WTC11 (cell line): ENCODE measurements around the gene OSGEP. TPM values are rescaled to one million over a fixed set of nuclear protein-coding genes. Genes with fewer than 3 reads are reported as not detected.

Experiments
- ATAC-seq: fragments of 200-7000 bp; cut with Tn5 transposase; 2 replicates; pipeline ENCODE4 v1.10.0; 2021; ENCODE audit warnings: mild to moderate bottlenecking, moderate library complexity
- CTCF ChIA-PET: fragments of 300-600 bp; sonication (Branson Sonifier 250); formaldehyde crosslinking; loops from one replicate; lab custom pipeline; 2021; ENCODE audit warnings: antibody characterized with exemption; lab: Charles Lee
- POLR2A ChIA-PET: fragments of 350-600 bp; sonication (Branson Sonifier 250); formaldehyde crosslinking; loops from one replicate; lab custom pipeline; 2021; ENCODE audit warnings: antibody characterized with exemption; lab: Charles Lee
- DNase-seq: peaks from one replicate; pipeline ENCODE4 v3.0.0; 2021; ENCODE audit warnings: low spot score
- H3K27ac Mint-ChIP-seq: 2 replicates; pipeline ENCODE4 v1.8.0; 2021; ENCODE audit warnings: mixed read lengths
- H3K27me3 Mint-ChIP-seq: 2 replicates; pipeline ENCODE4 v1.8.0; 2021; ENCODE audit warnings: low read depth, mild to moderate bottlenecking, moderate library complexity, mixed read lengths
- H3K36me3 Mint-ChIP-seq: 2 replicates; pipeline ENCODE4 v1.8.0; 2021; ENCODE audit warnings: mixed read lengths
- H3K4me1 Mint-ChIP-seq: 2 replicates; pipeline ENCODE4 v1.8.0; 2022; ENCODE audit warnings: mixed read lengths
- H3K4me3 Mint-ChIP-seq: 2 replicates; pipeline ENCODE4 v1.8.0; 2021; ENCODE audit warnings: mild to moderate bottlenecking, moderate library complexity, mixed read lengths
- H3K9me3 Mint-ChIP-seq: 2 replicates; pipeline ENCODE4 v1.8.0; 2021; ENCODE audit warnings: mixed read lengths
- ATF1 ChIP-seq: sonication (generic); formaldehyde crosslinking; IDR thresholded peaks from 2 replicates; pipeline ENCODE4 v1.8.1; 2023; ENCODE audit warnings: mild to moderate bottlenecking, moderate library complexity, missing genetic modification reagents
- ATF3 ChIP-seq: sonication (generic); formaldehyde crosslinking; conservative IDR thresholded peaks from 2 replicates; pipeline ENCODE4 v1.8.1; 2022; ENCODE audit warnings: mild to moderate bottlenecking, missing genetic modification reagents
- ESRRA ChIP-seq: sonication (generic); formaldehyde crosslinking; IDR thresholded peaks from 2 replicates; pipeline ENCODE4 v1.8.1; 2022; ENCODE audit warnings: mild to moderate bottlenecking, missing genetic modification reagents, borderline replicate concordance
- FOXJ3 ChIP-seq: sonication (generic); formaldehyde crosslinking; IDR thresholded peaks from 2 replicates; pipeline ENCODE4 v1.9.0; 2021; ENCODE audit warnings: missing genetic modification reagents, mild to moderate bottlenecking, borderline replicate concordance
- GTF2I ChIP-seq: fragments of 250-450 bp; sonication (Bioruptor Pico); conservative IDR thresholded peaks from 2 replicates; pipeline ENCODE4 v1.4.0; 2021; ENCODE audit warnings: mild to moderate bottlenecking
- IRF2 ChIP-seq: sonication (generic); formaldehyde crosslinking; IDR thresholded peaks from 2 replicates; pipeline ENCODE4 v1.8.0; 2022; ENCODE audit warnings: low read depth, missing genetic modification reagents, borderline replicate concordance
- JUN ChIP-seq: sonication (generic); formaldehyde crosslinking; IDR thresholded peaks from 2 replicates; pipeline ENCODE4 v1.8.0; 2023; ENCODE audit warnings: mild to moderate bottlenecking, missing genetic modification reagents
- KAT7 ChIP-seq: sonication (generic); formaldehyde crosslinking; IDR thresholded peaks from 2 replicates; pipeline ENCODE4 v1.8.1; 2023; ENCODE audit warnings: missing genetic modification reagents, mild to moderate bottlenecking, borderline replicate concordance
- MXD4 ChIP-seq: fragments of 250-450 bp; sonication (Bioruptor Pico); IDR thresholded peaks from 2 replicates; pipeline ENCODE4 v1.8.0; 2021; ENCODE audit warnings: mild to moderate bottlenecking, moderate library complexity, borderline replicate concordance
- MYBL2 ChIP-seq: sonication (generic); formaldehyde crosslinking; IDR thresholded peaks from 2 replicates; pipeline ENCODE4 v1.8.1; 2023; ENCODE audit warnings: mild to moderate bottlenecking, moderate library complexity, missing genetic modification reagents
- NFATC4 ChIP-seq: fragments of 250-450 bp; sonication (Bioruptor Pico); IDR thresholded peaks from 2 replicates; pipeline ENCODE4 v1.9.0; 2021; ENCODE audit warnings: mild to moderate bottlenecking
- NFE2L1 ChIP-seq: sonication (generic); formaldehyde crosslinking; IDR thresholded peaks from 2 replicates; pipeline ENCODE4 v1.8.1; 2023; ENCODE audit warnings: missing genetic modification reagents
- NR2C2 ChIP-seq: sonication (generic); formaldehyde crosslinking; IDR thresholded peaks from 2 replicates; pipeline ENCODE4 v1.8.0; 2022; ENCODE audit warnings: mild to moderate bottlenecking, missing genetic modification reagents
- OVOL2 ChIP-seq: fragments of 250-450 bp; sonication (Bioruptor Pico); IDR thresholded peaks from 2 replicates; pipeline ENCODE4 v1.9.0; 2021; ENCODE audit warnings: mild to moderate bottlenecking, borderline replicate concordance
- SMAD3 ChIP-seq: sonication (generic); formaldehyde crosslinking; IDR thresholded peaks from 2 replicates; pipeline ENCODE4 v1.8.0; 2022; ENCODE audit warnings: missing genetic modification reagents, mild to moderate bottlenecking, borderline replicate concordance
- TCF7 ChIP-seq: sonication (generic); formaldehyde crosslinking; IDR thresholded peaks from 2 replicates; pipeline ENCODE4 v1.8.0; 2022; ENCODE audit warnings: mild to moderate bottlenecking, low read depth, missing genetic modification reagents, moderate library complexity
- TEAD4 ChIP-seq: sonication (generic); formaldehyde crosslinking; IDR thresholded peaks from 2 replicates; pipeline ENCODE4 v1.8.0; 2022; ENCODE audit warnings: mild to moderate bottlenecking, missing genetic modification reagents
- TP53 ChIP-seq: sonication (generic); formaldehyde crosslinking; IDR thresholded peaks from 2 replicates; pipeline ENCODE4 v1.8.1; 2023; ENCODE audit warnings: mild to moderate bottlenecking, missing genetic modification reagents
- USF1 ChIP-seq: sonication (generic); formaldehyde crosslinking; IDR thresholded peaks from 2 replicates; pipeline ENCODE4 v1.8.0; 2022; ENCODE audit warnings: mild to moderate bottlenecking, missing genetic modification reagents
- ZBTB21 ChIP-seq: sonication (generic); formaldehyde crosslinking; IDR thresholded peaks from 2 replicates; pipeline ENCODE4 v1.8.1; 2023; ENCODE audit warnings: mild to moderate bottlenecking, missing genetic modification reagents, borderline replicate concordance
- ZMAT4 ChIP-seq: fragments of 250-450 bp; sonication (Bioruptor Pico); IDR thresholded peaks from 2 replicates; pipeline ENCODE4 v1.9.0; 2021; ENCODE audit warnings: mild to moderate bottlenecking
- ZNF121 ChIP-seq: sonication (generic); formaldehyde crosslinking; IDR thresholded peaks from 2 replicates; pipeline ENCODE4 v1.8.0; 2023; ENCODE audit warnings: missing genetic modification reagents
- ZNF138 ChIP-seq: sonication (generic); formaldehyde crosslinking; conservative IDR thresholded peaks from 2 replicates; pipeline ENCODE4 v1.8.1; 2022; ENCODE audit warnings: mild to moderate bottlenecking, moderate library complexity, missing genetic modification reagents
- ZNF219 ChIP-seq: sonication (generic); formaldehyde crosslinking; IDR thresholded peaks from 2 replicates; pipeline ENCODE4 v1.8.0; 2023; ENCODE audit warnings: missing genetic modification reagents, mild to moderate bottlenecking, borderline replicate concordance
- ZNF232 ChIP-seq: sonication (generic); formaldehyde crosslinking; IDR thresholded peaks from 2 replicates; pipeline ENCODE4 v1.8.0; 2022; ENCODE audit warnings: mild to moderate bottlenecking, missing genetic modification reagents
- ZNF396 ChIP-seq: fragments of 250-450 bp; sonication (Bioruptor Pico); IDR thresholded peaks from 2 replicates; pipeline ENCODE4 v1.8.0; 2021; ENCODE audit warnings: mild to moderate bottlenecking, moderate library complexity, borderline replicate concordance
- total RNA-seq: library from RNA; stranded (reverse); gene quantifications from 3 replicates; pipeline ENCODE4 v1.2.3, GENCODE V29; 2021
- TF ChIP-seq, protein P1 (sequence below): sonication (generic); formaldehyde crosslinking; IDR thresholded peaks from 2 replicates; pipeline ENCODE4 v1.8.1; 2023; ENCODE audit warnings: mild to moderate bottlenecking, missing genetic modification reagents, moderate library complexity
- TF ChIP-seq, protein P2 (sequence below): sonication (generic); formaldehyde crosslinking; IDR thresholded peaks from 2 replicates; pipeline ENCODE4 v1.8.0; 2022; ENCODE audit warnings: mild to moderate bottlenecking, missing genetic modification reagents
- TF ChIP-seq, protein P3 (sequence below): sonication (generic); formaldehyde crosslinking; IDR thresholded peaks from 2 replicates; pipeline ENCODE4 v1.8.0; 2022; ENCODE audit warnings: mild to moderate bottlenecking, missing genetic modification reagents
- TF ChIP-seq, protein P4 (sequence below): sonication (generic); formaldehyde crosslinking; IDR thresholded peaks from 2 replicates; pipeline ENCODE4 v1.8.1; 2023; ENCODE audit warnings: mild to moderate bottlenecking, moderate library complexity, missing genetic modification reagents

Gene OSGEP
- total RNA-seq, 1 experiment from 2014 or later: 40.0 TPM

GRCh38 chr14:20440882-20441281 is 13.7 kb downstream of the OSGEP start:
- peaks cover 7% of the 10 kb centered on the region for H3K9me3 Mint-ChIP-seq
- peaks cover 9% of the 10 kb centered on the region for H3K36me3 Mint-ChIP-seq
- H3K4me1 Mint-ChIP-seq: no peaks in the 10 kb centered on the region; the same call in 1 of the 2 replicates
- CTCF ChIA-PET: interaction anchor here (1.4 kb wide), 1 partner anchor 217 kb away, joined by 3 read pairs; no protein-coding TSS in a partner anchor
- H3K27me3 Mint-ChIP-seq: peaks cover 11% of the 10 kb centered on the region
- DNase-seq (no peak), ATAC-seq (peak; percentile 87)
- POLR2A ChIA-PET: no interaction called here
- H3K4me3 Mint-ChIP-seq: no peak overlapping the region
- no peak overlapping the region for H3K27ac Mint-ChIP-seq
- TF ChIP-seq IRF2 (CRISPR knock-in tag): no peak
- TF ChIP-seq MYBL2 (CRISPR knock-in tag): no peak
- TF ChIP-seq SMAD3 (CRISPR knock-in tag): no peak
- no peak for TF ChIP-seq FOXJ3 (CRISPR knock-in tag)
- TF ChIP-seq ZNF121 (CRISPR knock-in tag): no peak
- TF ChIP-seq ZNF396: no peak
- no peak for TF ChIP-seq MXD4 (CRISPR knock-in tag)
- no peak for TF ChIP-seq ESRRA (CRISPR knock-in tag)
- TF ChIP-seq TEAD4: no peak

DNA sequence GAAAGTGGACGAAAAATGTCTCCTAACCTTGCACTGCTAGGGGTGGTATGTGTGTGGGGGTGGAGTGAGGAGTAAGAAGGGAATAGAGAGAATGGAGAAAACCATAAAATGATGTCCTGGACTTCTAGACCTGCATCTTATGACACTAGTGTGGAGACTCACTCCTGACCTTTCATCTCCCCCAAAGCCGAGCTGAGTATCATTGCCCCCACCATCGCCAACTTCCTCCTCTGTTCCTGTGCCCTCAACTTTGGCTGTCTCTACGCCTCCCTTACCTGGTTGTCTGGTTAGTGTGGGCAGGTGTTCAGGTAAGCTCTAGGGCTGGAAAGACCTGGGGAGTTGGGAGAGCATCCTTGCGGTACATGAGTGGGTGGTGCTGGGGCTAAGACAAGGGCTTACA is 14.1 kb downstream of the OSGEP start:
- peaks cover 15% of the 10 kb centered on the region for H3K27me3 Mint-ChIP-seq
- peaks cover 4% of the 10 kb centered on the region for H3K4me1 Mint-ChIP-seq
- CTCF ChIA-PET: no interaction called here
- peaks cover 9% of the 10 kb centered on the region for H3K36me3 Mint-ChIP-seq
- H3K4me3 Mint-ChIP-seq: no peak overlapping the region
- no peak for DNase-seq
- POLR2A ChIA-PET: no interaction called here
- ATAC-seq: no peak
- TF ChIP-seq GTF2I (CRISPR knock-in tag) (no peak), ZNF219 (CRISPR knock-in tag) (no peak), NFE2L1 (CRISPR knock-in tag) (no peak), ZMAT4 (CRISPR knock-in tag) (no peak), TCF7 (no peak), ZBTB21 (CRISPR knock-in tag) (no peak), ESRRA (CRISPR knock-in tag) (no peak), TP53 (no peak)
- TF ChIP-seq, all 79 proteins: peak for 0
- H3K9me3 Mint-ChIP-seq: peaks cover 7% of the 10 kb centered on the region
- H3K27ac Mint-ChIP-seq: no peak overlapping the region

DNA sequence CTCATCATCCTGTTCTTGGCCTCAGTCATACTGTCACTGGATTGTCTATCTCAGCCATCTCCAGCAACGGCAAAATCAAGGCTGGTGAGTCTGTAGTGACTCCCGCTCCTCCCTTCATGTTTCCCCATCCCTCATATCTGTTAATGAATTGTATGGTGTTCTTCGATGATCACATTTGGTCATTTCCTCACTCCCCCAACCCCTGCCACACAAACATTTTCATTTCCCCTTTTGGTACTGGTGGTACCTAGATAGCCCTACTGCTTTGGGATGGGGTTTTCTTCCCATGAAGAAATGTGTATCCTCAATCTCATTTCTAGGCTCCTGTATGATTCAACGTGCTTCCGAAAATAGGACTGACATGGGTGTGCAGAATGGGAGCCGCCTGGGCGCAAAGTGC is 15.9 kb downstream of the OSGEP start:
- CTCF ChIA-PET: no interaction called here
- ATAC-seq (no peak), DNase-seq (no peak)
- Mint-ChIP-seq H3K4me3 (no peak overlapping the region), H3K27me3 (peaks cover 33% of the 10 kb centered on the region), H3K27ac (no peak overlapping the region), H3K9me3 (peaks cover 7% of the 10 kb centered on the region), H3K4me1 (peaks cover 13% of the 10 kb centered on the region), H3K36me3 (peaks cover 9% of the 10 kb centered on the region)
- POLR2A ChIA-PET: no interaction called here
- TF ChIP-seq ZNF138 (CRISPR knock-in tag) (no peak), NFATC4 (no peak), JUN (CRISPR knock-in tag) (no peak), OVOL2 (CRISPR knock-in tag) (no peak), ATF3 (CRISPR knock-in tag) (no peak), NFE2L1 (CRISPR knock-in tag) (no peak), ZNF396 (no peak), ZNF232 (CRISPR knock-in tag) (no peak), KAT7 (CRISPR knock-in tag) (no peak), NR2C2 (CRISPR knock-in tag) (no peak), USF1 (CRISPR knock-in tag) (no peak), ATF1 (CRISPR knock-in tag) (no peak)
- TF ChIP-seq, protein P1, sequence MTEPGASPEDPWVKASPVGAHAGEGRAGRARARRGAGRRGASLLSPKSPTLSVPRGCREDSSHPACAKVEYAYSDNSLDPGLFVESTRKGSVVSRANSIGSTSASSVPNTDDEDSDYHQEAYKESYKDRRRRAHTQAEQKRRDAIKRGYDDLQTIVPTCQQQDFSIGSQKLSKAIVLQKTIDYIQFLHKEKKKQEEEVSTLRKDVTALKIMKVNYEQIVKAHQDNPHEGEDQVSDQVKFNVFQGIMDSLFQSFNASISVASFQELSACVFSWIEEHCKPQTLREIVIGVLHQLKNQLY (CRISPR knock-in tag): no peak
- TF ChIP-seq, protein P2, sequence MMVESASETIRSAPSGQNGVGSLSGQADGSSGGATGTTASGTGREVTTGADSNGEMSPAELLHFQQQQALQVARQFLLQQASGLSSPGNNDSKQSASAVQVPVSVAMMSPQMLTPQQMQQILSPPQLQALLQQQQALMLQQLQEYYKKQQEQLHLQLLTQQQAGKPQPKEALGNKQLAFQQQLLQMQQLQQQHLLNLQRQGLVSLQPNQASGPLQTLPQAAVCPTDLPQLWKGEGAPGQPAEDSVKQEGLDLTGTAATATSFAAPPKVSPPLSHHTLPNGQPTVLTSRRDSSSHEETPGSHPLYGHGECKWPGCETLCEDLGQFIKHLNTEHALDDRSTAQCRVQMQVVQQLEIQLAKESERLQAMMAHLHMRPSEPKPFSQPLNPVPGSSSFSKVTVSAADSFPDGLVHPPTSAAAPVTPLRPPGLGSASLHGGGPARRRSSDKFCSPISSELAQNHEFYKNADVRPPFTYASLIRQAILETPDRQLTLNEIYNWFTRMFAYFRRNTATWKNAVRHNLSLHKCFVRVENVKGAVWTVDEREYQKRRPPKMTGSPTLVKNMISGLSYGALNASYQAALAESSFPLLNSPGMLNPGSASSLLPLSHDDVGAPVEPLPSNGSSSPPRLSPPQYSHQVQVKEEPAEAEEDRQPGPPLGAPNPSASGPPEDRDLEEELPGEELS (CRISPR knock-in tag): no peak
- TF ChIP-seq, protein P3, sequence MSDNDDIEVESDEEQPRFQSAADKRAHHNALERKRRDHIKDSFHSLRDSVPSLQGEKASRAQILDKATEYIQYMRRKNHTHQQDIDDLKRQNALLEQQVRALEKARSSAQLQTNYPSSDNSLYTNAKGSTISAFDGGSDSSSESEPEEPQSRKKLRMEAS (CRISPR knock-in tag): no peak
- TF ChIP-seq, protein P4, sequence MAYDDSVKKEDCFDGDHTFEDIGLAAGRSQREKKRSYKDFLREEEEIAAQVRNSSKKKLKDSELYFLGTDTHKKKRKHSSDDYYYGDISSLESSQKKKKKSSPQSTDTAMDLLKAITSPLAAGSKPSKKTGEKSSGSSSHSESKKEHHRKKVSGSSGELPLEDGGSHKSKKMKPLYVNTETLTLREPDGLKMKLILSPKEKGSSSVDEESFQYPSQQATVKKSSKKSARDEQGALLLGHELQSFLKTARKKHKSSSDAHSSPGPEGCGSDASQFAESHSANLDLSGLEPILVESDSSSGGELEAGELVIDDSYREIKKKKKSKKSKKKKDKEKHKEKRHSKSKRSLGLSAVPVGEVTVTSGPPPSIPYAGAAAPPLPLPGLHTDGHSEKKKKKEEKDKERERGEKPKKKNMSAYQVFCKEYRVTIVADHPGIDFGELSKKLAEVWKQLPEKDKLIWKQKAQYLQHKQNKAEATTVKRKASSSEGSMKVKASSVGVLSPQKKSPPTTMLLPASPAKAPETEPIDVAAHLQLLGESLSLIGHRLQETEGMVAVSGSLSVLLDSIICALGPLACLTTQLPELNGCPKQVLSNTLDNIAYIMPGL (CRISPR knock-in tag): no peak
